Keratinocyte (primary cell): ENCODE measurements around the gene HEBP2.

Experiments used
- EZH2 ChIP-seq: IDR thresholded peaks from one replicate; pipeline ENCODE4 v1.6.1; 2012; ENCODE audit warnings: inconsistent platforms, mild to moderate bottlenecking, low read length, moderate library complexity
- TF ChIP-seq, protein P1 (sequence below), 3 experiments: IDR thresholded peaks in 1 of 3; conservative IDR thresholded peaks in 1 of 3; optimal IDR thresholded peaks in 1 of 3; 2 replicates in 2 of 3; 3 replicates in 1 of 3; pipeline versions ENCODE3 to v1.5.1; 2011; ENCODE audit warnings: low read length in 3 of 3, mild to moderate bottlenecking in 3 of 3, moderate library complexity in 2 of 3, control low read depth in 1 of 3, inconsistent platforms in 1 of 3; ENCODE audit not compliant: insufficient read depth in 2 of 3; ENCODE audit errors: extremely low read depth in 1 of 3

DNA sequence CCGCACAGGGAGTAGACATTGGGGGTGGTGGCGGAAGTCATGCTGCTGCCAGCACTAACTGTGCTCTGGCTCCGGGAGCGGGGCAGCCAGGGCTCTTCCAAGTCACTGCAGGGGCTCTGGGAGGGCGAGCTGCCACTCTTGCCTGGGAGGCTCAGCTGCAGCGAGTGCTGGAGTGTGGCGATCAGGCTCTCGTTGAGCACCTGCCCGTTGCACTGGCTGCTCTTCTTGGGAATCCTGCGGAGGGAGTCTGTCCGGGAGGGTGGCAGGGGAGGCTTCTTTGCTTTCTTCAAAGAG lies 28.0 kb downstream of the HEBP2 start:
- TF ChIP-seq, protein P1, sequence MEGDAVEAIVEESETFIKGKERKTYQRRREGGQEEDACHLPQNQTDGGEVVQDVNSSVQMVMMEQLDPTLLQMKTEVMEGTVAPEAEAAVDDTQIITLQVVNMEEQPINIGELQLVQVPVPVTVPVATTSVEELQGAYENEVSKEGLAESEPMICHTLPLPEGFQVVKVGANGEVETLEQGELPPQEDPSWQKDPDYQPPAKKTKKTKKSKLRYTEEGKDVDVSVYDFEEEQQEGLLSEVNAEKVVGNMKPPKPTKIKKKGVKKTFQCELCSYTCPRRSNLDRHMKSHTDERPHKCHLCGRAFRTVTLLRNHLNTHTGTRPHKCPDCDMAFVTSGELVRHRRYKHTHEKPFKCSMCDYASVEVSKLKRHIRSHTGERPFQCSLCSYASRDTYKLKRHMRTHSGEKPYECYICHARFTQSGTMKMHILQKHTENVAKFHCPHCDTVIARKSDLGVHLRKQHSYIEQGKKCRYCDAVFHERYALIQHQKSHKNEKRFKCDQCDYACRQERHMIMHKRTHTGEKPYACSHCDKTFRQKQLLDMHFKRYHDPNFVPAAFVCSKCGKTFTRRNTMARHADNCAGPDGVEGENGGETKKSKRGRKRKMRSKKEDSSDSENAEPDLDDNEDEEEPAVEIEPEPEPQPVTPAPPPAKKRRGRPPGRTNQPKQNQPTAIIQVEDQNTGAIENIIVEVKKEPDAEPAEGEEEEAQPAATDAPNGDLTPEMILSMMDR (optimal IDR thresholded peaks at IDR 0.05 in 1 of 3, IDR thresholded peaks at IDR 0.05 in 1 of 3, conservative IDR thresholded peaks at IDR 0.05 in 1 of 3; ENCODE audit: extremely low read depth in 1 of 3, insufficient read depth in 2 of 3, low read length in 3 of 3): no peak
- TF ChIP-seq EZH2: no peak
